Dermis microvascular lymphatic vessel endothelial cell (primary cell): ENCODE measurements around the gene MAGEF1. TPM values are rescaled to one million over a fixed set of nuclear protein-coding genes. Genes with fewer than 3 reads are reported as not detected.
"Not testable (repeated sequence)": the region's sequence is repeated elsewhere in the genome, so short reads cannot be mapped to it uniquely, and the experiment has no call there.

Source experiments
- DNase-seq, 2 donors: peaks; one replicate each; pipeline versions ENCODE4 v3.0.0 to v3.0.0-alpha.2; 2010; ENCODE audit warnings: low read depth in 2 of 2
- total RNA-seq: library from RNA; depleted of rRNA; stranded (reverse); fragments of >200 nt; gene quantifications from 2 replicates; pipeline ENCODE4 v1.2.1, GENCODE V29; 2014

The MAGEF1 gene
- total RNA-seq, 1 donor from 2014 or later = 9.6 TPM

DNA sequence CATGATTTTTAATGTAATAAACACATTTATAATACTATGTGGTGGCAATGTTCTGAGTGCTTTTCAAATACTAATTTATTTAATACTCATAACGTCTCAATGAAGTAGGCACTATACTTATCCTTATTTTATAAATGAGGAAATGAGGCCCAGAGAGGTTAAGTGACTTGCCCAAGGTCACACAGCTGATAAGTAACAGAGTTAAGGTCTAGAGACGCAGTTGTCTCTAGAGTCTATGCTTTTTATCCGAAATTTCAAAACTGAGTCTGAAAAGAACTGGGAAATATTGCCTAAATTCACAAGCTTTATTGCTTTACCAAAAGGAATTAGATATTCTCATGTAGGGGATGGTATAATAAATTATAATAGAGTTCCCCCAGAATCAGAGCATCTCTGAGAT, 31.4 kb upstream of the MAGEF1 start:
- no peak for DNase-seq

GRCh38 chr3:184742676-184743135, 30.8 kb upstream of the MAGEF1 start:
- DNase-seq = no peak

DNA sequence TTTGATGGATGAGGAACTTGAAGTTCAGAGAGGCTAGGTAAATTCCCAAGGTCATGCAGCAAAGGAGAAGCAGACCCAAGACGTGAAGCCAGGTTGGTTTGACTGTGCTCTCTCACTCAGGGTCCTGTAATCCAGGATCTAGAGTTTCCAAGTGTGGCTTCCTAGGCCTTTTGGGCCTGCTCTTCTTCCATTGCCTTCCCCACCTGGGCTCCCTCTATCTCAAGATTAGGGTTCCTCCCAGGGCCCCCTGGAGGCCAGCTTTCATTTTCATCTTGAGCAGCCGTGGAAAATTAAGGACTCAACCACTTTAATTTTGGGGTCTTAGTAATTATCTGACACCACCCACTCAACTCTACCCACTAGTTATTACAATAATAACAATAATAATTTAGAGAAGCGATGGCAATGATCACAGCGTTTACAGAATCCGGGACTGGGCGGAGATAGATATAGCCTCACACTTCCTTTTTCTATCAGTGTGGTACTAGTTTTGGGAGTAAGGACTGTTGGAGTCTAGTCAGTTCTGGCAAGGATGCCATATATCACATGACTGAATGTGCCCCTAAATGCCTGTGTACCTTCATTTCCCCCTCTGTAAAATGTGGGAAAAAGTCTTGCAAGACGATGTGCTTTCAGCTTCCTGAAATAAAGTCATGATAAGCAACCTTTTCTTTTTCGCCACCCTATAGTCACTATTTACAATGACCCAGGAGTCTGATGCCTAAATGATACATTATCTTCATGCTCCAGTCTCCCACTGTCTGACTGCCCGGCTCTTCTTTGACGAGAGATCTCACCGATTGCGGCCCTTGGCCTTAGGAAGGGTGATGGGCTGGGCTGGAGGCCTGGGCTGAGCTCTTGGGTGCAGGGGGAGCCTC, 30.2 kb upstream of the MAGEF1 start:
- no peak for DNase-seq

GRCh38 chr3:184741259-184741556, 29.3 kb upstream of the MAGEF1 start:
- no peak for DNase-seq

- DNase-seq = no peak
Measured at GRCh38 chr3:184740509-184741258, 28.8 kb upstream of the MAGEF1 start.

- DNase-seq = no peak
Measured at GRCh38 chr3:184739594-184740505, 28.0 kb upstream of the MAGEF1 start.

DNA sequence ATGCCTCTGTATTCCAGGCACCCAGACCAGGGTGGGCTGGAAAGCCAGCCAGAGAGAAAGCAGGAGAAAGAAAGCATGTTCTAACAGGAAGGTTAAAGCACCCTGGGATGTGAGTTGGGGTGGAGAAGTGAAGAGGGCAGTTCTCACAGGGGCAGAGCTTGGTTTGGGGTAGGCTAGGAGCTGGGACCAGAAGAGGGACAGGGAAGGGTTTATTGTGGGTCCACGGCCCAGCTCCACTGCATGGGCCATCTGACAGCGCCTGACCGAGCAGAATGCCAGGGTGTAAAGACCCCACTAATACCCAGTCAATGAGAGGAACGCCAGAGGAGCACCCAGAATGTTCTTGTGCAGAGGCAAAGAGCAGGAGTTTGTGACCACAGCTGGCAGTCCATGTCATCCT, 27.1 kb upstream of the MAGEF1 start:
- no peak for DNase-seq

DNA sequence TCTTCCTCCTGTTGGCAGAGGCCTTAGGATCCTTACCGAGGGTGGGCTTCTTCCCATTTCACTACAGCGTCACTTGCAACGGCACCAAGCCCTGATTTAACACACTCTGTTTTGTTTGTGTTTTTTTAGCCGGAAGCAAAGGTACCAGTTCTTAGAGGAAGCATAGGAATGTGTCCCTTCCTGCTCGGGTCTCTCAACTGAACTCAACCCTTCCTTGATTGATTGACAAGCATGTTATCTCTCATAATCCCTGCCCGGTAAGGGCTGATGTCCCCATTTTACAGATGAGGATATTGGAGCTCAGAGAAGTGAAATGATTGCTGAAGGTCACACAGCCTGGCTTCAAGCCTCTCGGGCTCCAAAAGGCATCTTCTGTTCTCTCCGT, 26.6 kb upstream of the MAGEF1 start:
- DNase-seq = no peak

DNA sequence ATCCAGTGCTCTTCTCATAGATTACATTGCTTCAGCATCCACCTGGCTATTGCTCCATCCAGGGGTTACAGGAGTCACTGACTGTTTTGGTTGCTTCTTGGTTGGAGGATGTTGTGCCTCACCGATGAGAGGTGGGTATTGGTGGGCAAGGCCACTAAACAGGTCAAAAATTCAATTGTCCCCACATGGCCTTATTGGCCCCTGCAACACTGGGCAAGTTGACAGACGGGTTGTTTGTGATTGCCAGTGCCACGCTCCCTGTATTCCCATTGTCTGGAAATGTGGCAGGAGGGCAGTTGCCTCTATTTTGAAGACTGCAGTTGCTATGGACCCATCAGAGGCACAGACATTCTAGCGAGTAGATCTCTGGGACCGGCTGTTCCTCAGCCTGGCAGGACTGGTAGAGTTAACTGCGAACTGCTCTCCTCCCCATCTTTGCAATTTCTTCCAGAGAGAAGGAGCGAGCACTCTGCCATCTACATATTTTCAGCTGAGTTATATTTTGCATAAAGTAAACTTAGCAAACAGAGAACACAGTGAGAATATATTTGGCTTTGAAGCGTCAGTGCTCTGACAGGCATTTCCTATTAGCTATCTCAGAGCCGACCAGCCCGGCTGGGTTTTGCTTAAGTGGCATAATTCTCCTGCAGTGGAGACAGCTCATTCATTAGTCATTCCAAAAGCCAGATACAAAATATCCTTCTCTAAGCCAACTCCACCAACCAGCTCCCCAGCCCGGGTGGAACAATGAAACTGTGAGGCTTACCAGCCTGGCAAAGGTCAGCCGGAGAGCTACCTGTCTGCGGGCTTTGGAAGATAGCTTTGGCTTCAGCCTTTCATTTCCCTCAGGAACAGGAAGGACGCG, 26.0 kb upstream of the MAGEF1 start:
- peak; percentile 67 to 69 for DNase-seq

GRCh38 chr3:184737063-184737462, 25.2 kb upstream of the MAGEF1 start:
- DNase-seq = no peak

DNA sequence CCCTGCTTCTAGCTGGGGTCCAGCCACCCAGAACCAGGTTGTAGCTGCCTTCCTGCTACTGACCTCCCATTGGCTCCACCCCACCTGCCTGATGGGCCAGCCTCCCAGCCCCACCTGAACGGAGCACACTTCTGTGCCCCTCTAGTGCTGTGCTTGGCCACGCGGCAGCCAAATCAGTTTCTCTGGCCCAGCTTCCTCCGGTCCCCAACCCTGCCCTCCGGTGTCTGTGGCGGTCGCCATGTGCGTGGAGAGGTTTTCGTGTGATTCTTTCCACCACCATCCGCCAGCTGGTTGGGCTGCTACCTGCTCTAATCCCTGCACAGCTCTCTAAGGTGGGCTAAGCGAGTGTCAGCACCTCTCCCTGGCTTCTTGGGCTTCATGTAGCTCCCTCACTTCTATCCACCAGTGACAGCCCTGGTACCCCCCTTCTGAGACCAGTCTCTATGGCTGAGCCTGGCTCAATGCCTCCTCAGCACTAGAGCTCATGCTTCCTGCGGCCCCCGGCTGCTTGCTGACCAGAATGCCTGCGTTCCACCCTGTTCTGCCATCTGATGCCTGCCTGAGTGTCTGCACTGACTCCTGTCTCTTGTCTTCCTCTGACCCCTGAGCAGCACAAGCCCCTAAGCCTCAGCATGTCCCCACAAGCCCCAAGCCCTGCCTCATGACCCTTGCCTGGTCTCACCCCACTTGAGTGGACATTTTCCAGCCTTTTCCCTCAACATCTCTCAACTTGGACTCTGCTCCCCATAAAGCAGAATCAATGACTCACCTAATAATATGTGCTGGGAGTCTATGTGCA, 23.2 kb upstream of the MAGEF1 start:
- no peak for DNase-seq

- DNase-seq = no peak
Measured at GRCh38 chr3:184733971-184734608, 22.2 kb upstream of the MAGEF1 start.

DNA sequence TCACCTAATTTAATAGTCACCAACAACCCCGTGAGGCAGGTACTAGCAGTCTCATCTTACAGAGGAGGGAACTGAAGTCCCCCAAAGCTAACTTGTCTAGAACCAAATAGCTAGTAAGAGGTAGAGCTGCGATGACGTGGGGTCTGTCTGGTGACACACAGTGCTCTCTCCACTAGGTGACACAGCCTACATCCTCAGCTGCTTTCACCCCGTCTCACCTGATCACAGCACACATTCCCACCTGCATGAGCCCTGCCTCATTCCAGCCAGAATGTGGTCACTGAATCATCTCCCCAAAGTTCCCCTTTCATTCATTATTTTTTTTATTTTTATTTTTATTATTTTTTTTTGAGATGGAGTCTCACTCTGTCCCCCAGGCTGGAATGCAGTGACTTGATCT, 21.3 kb upstream of the MAGEF1 start:
- DNase-seq = no peak

DNA sequence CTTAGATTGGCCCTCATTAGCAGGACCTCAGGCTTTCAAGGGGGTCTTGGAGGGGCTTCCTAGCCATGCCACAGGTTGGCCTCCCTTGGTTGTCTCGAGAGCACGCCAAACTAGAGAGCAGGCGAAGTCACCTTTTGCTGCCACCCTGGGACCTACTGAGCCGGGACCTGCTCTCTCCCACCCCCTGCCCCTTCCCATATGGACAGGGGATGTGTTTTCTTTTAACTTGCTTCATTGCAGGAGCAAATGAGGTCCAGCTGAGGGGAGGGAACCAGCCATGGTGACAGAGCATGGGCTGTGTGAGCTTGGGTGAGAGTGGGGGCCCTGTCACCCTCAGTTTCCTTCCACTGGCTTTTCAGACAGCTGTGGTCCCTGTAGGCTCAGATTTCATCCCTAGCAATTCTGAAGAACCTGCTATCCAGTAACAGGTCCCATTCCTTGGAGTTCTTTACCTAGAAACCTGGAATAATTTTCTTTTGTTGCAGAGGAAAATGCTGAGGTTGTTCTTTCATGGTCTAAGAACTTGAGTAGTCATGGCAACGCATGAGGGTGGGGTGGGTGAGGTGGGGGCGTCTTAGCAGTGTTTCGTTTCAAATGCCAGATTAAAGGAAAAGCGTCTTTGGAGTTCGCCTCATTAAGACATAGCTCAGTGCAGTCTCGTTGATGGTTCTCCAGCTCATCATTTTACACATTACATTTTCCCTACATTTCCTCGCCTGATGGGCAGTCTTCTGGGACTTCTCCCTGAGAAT, 20.1 kb upstream of the MAGEF1 start:
- DNase-seq = no peak

GRCh38 chr3:184730924-184731323, 19.1 kb upstream of the MAGEF1 start:
- no peak for DNase-seq

DNA sequence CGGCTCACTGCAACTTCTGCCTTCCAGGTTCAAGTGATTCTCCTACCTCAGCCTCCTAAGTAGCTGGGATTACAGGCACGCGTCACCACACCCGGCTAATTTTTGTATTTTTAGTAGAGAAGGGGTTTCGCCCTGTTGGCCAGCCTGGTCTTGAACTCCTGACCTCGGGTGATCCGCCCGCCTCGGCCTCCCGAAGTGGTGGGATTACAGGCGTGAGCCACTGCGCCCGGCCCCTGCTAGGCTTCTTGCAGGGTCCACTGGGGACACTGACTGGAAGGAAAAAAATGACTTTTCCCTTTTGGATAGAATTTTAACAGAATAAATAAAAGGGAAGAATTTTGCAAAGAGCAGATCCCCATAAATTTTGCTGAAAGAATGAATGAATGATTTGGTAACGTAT, 17.3 kb upstream of the MAGEF1 start:
- DNase-seq = not testable (repeated sequence)

DNA sequence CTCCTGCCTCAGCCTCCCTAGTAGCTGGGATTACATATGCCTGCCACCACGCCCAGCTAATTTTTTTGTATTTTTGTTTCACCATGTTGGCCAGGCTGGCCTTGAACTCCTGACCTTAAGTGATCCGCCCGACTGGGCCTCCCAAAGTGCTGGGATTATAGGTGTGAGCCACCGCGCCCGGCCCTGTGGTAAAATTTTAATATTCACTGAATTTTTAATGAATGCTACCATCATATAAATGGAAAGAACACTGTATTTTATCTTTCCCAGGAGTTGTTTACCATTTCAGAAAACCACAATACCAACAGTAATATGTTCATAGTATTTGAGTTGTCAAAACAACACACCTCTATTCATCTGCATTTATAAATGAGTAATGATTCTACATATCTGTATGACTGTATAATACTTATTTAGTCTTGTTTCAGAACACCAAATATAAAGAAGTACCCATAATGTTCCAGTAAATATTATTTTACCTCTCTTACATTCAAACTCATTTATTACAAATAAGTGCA, 16.2 kb upstream of the MAGEF1 start:
- DNase-seq = no peak

GRCh38 chr3:184727357-184728009, 15.6 kb upstream of the MAGEF1 start:
- DNase-seq = peak; percentile 31 to 72
